Left renal cortex interstitium (tissue), 4 donors: Measurements from ENCODE around the gene XPO6. TPM values are rescaled to one million over a fixed set of nuclear protein-coding genes. Genes with fewer than 3 reads are reported as not detected.

Experiments used
- DNase-seq, 4 donors: peaks; one replicate each; pipeline ENCODE4 v3.0.0-alpha.2; 2013; ENCODE audit warnings: low read depth in 4 of 4, low spot score in 2 of 4, missing footprints in 1 of 4
- polyA plus RNA-seq, 4 donors: library from polyadenylated mRNA; unstranded; fragments of 120-200 nt; gene quantifications; one replicate each; pipeline ENCODE4 v1.2.1, GENCODE V29; 2013; ENCODE audit not compliant: insufficient read length in 4 of 4

Gene XPO6
- polyA plus RNA-seq, 4 donors = 72.3 to 91.7 (median 87.6) TPM

DNA sequence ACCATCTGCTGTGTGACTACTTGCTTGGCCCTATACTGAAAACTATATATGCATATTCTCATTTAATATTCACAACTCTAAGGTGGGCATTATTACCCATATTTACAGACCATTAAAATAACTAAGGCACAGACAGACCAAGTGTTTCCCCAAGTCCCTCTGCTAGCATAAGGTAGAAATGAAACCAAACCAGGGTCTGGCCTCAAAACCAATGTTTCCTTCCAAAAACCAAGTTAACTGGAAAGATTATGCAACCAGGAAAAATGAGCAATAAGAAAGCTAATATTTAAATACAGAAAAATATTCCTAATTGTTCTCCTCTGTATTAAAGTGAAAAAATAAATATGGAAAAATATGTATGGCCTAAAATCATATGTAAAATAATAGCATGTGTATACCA is 50.1 kb downstream of the XPO6 start:
- DNase-seq = no peak

GRCh38 chr16:28158136-28158535 is 53.6 kb downstream of the XPO6 start:
- DNase-seq = no peak

DNA sequence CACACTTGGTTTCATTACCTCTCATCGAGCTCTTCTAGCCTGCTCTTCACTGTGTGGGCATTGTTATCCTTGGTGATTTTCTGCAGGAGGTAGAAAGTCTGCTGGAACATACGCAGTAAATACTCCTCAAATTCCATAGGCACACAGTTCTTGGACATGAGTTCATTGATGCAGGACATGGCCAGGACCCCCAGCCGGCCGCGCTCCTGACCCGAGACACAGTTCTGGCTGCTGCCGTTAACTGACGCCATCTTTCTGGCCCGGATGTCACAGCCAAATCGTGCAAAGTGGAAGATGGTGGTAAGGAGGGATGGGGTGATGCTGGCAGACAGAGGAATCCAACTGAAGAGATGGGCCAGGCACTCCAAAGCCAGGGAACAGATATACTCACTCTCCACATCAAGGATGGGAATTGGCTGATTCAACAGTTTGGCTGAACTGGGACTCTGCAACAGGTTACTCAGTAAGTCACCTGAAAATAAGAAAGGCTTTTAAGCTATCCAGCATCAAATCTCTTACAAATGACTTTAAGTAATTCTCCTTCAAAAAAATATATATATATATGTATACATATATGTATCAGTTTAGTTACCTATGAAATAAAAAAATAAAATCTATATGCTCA is 55.6 kb downstream of the XPO6 start:
- DNase-seq = no peak

- DNase-seq = no peak
Measured at GRCh38 chr16:28155293-28155692, 56.5 kb downstream of the XPO6 start.

- DNase-seq = no peak
Measured at GRCh38 chr16:28151180-28151579, 60.6 kb downstream of the XPO6 start.

GRCh38 chr16:28149011-28149888 is 62.5 kb downstream of the XPO6 start:
- no peak for DNase-seq

DNA sequence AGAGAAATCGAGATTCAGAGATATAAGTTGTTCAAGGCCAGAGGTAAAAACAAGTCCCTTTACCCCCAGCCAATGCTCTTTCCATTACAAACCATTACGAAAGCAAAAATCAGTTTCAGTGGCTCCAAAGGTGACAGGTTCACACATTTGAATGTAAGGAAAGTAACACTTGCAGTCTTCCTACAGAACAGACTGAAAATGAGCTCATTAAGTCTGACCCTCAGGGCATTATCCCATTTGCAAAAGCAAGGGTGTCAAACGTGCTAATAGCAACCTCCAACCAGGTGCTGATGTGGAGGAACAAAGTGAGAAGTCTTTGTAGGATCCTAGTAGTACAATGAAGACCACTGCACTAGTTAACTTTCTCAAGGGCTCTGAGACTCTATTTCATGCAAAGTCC is 65.2 kb downstream of the XPO6 start:
- no peak for DNase-seq

DNA sequence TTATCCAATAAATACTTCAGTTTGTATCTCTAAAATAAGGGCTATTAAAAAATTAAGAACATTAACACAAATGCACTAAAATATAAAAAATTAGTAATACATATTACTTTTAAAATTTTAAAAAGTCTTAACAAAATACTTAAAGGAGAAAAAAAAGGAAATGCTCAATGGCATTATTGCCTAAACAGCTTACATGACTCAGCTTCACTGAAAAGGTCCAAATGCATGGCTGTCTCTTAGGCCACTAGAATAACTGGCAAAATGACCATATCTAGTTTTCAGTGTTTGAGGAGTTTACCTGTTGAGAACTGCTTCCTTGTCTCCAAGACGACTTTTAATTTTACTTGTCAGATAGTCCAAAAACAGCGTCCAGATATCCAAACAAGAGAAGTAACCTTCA is 66.0 kb downstream of the XPO6 start:
- DNase-seq = no peak

DNA sequence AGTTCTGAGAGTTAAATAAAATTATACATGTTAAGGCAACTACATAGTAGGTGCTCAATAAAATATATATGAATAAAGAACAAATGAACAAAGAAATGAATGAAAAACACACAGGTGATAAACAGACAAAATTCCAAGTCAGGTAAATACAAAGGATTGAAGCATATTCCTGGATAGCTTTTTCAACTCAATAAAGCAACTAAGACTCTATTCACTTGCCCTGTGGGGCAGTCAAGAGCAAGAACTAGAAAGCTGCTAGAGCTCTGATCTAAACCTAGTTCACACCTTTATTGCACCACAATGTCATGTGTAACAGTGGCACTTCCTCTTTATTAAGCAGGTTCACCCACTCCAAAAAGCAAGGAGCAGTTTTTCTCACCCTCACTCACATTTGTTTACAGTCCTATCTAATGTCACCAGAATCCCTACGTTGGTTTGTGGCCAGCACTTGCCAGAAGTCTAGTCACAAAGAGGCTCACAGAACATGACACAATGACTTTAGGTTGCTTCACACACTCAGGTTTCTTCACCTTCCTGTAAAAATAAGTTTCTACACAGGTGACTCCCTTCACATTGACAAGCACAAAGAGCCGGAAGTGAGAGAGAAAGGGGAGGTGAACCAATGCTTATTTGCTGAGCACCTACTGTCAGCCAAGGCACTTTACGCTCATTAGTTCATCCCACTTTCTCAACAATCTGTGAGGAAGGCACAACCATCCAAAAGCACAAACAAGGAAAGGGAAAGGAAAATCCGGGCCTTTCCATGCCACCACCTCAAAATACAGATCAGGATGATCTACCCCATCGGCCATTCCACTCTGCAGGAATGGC is 70.8 kb downstream of the XPO6 start:
- DNase-seq = no peak

GRCh38 chr16:28139530-28139929 is 72.2 kb downstream of the XPO6 start:
- DNase-seq = no peak

DNA sequence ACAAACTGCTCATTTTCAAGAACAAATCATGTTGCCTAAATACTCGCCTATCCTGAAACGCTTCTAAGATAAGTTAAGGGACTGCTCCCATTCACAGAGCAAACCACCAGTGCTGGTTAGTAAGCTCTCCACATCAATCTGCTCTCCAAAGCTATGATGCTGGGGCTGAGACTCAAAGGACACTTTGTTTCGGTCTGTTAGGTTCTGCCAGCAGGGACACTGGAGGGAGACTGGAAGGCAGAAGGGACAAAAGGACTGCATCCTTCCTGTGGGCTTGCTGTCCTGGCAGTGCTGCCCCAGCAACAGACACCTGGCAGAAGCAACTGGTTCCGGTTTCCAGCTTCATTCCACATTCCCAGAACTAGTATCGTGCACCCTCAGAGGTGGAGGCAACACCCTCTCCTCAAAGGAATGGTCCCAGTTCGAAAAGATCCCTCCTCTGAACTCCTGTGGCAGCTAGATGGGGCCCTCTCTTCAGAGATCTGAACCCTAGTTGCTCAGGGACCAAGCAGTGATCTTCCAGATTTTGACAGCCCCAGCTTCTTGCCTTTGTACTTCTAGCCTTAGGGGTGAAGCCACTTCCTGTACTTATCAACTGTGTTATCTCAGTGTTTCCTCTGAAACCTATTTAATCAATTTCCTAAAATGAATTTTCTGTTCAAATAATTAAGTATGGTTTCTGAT is 74.9 kb downstream of the XPO6 start:
- no peak for DNase-seq

DNA sequence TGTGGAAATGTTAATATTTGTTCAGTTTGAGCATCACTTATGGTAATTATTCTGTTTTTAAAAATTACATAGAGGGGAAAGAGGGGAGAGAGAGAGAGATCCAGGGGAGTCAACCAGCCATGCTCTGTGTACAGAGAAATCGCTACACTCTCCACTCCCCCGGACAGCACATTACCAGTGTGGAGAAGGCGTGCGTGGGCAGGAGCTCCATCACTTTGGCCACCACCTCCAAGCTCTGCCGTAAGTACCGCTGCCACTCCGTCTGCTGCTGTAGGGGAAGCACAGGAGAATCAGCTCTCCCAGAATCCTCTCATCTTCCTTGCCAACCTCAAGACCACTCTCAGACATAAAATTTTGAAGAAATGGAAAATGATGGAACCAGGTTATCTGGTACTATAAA is 78.1 kb downstream of the XPO6 start:
- DNase-seq = no peak

- no peak for DNase-seq
Measured at GRCh38 chr16:28131743-28132393, 79.9 kb downstream of the XPO6 start.

DNA sequence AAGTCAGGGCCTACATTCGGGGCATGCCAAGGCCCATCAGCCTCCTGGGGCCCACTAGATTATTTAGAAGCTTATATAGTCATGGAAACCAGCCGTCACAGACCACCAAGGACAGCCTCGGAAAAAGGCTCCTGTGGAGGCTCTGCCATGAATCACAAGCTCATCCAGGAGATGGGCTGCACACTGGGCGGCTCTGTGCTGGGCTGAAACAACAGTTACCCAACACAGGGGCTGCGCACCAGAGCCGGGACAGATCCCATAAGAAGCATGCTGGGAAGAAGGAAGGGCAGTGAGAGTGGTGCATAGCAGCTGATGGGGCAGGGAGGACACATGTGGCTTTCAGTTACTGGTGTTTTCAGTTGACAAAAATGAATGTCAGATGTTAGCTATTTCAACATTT is 80.6 kb downstream of the XPO6 start:
- DNase-seq = no peak

DNA sequence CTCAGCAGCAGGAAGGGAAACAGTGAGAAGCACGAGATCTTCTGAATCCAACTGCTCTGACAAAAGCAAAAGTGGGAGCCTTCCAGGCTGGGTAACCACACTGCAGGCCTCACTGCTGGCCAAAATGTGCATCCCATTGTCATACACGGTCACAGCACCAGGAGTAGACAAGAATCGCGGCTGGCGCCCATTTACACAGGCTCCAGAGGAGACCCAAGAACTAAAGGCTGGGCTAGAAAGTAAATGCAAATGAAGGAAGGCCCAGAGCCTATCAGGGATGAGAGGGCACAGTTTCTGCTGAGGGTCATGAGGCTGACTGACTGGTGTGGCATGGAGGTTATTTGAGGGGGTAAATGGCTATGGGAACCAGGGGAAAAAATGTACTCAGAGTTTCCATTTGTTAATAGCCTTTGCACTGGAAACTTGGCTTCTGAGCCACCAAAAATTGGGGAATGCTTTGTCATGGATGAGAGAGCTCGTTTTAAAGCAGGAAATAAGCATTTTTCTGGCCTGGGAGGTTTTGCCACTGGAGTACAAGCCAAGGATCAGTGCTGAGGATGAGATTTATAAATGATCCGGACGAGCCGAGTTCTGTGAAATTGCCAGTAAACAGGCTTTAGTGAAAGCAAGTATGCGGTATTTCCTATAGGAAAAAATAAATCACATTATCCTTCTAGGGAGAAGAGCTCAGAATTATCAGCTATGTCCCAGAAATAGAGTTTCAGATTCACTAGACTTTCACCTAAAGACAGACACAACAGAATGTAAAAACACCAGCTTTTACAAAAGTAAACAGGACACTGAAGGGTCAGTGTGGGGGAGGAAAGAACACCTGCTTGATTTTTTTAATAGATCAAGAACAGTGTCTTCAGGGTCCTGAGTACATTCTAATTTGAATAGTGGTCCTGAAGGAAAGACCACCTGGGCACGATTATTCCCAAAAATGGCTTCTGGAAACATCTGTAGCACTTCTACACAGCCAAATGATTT is 81.4 kb downstream of the XPO6 start:
- no peak for DNase-seq

DNA sequence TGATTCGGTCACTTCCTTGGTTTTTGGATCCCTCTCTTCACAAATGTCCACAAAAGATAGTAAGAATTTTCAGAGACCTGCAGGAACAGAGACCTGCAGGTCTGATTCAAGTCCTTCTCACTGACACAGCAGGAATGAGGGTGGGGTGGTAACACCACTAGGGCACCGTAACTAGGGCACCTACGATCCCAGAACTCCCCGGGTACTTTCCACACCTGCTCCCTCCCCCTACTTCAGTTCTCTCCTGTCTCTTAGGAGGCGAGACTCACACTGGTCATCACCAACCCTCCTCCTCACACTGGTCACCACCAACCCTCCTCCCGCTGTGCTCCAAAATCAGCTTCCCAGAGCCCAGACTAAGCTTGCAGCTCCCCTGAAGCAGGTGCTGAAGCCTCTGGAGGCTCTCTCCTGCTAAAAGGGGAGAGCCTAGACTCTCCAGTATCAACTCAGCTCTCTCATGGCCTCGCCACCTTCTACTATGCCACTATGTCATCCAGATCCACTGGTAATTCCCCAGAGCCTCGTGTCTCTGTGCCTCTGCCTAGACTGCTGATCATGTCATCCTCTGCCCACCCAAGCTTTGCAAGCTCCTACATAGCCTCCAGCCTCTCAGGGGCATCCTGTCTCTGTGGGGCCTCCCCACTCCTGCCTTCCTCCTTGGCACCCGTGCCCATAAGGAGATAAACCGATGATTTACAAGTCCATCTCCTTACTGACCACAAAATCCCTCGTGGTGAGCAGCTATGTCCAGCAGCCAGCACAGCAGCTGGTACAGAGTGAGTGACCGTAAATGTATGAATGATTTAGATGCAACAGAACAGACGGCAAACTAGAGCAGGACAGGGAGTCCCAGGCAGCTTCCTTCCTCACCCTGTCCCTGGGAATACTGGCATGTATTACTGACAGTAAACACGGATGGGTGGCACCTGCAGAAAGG is 84.8 kb downstream of the XPO6 start:
- DNase-seq = no peak

GRCh38 chr16:28125592-28125991 is 86.2 kb downstream of the XPO6 start:
- no peak for DNase-seq

GRCh38 chr16:28121527-28121926 is 90.2 kb downstream of the XPO6 start:
- no peak for DNase-seq
